Neural progenitor cell (in vitro differentiated cells): ENCODE data around the gene CSE1L. TPM values are rescaled to one million over a fixed set of nuclear protein-coding genes. Genes with fewer than 3 reads are reported as not detected.

ENCODE experiments used
- DNase-seq: peaks from one replicate; pipeline ENCODE4 v3.0.0-alpha.2; 2016; ENCODE audit warnings: low spot score
- H2AFZ ChIP-seq: fragments of 200-600 bp; sonication (generic); replicated peaks from 2 replicates; pipeline ENCODE4 v1.6.1; 2016; ENCODE audit warnings: antibody characterized with exemption
- H3F3A ChIP-seq: fragments of 200-600 bp; sonication (generic); 2 replicates; pipeline ENCODE4 v1.6.1; 2016; ENCODE audit warnings: antibody characterized with exemption, low read depth
- H3K27ac ChIP-seq: fragments of 200-600 bp; sonication (generic); 2 replicates; pipeline ENCODE4 v1.5.1; 2016; ENCODE audit warnings: mild to moderate bottlenecking
- H3K27me3 ChIP-seq: fragments of 200-600 bp; sonication (generic); 2 replicates; pipeline ENCODE4 v1.6.1; 2016; ENCODE audit warnings: mild to moderate bottlenecking, moderate library complexity
- H3K36me3 ChIP-seq: fragments of 200-600 bp; sonication (generic); 2 replicates; pipeline ENCODE4 v1.5.1; 2016
- H3K4me1 ChIP-seq: fragments of 200-600 bp; sonication (generic); 2 replicates; pipeline ENCODE4 v1.6.1; 2016; ENCODE audit warnings: mixed run types
- H3K4me2 ChIP-seq: fragments of 200-600 bp; sonication (generic); 2 replicates; pipeline ENCODE4 v1.6.1; 2016
- H3K4me3 ChIP-seq: fragments of 200-600 bp; sonication (generic); 2 replicates; pipeline ENCODE4 v1.5.1; 2016
- H3K79me2 ChIP-seq: fragments of 200-600 bp; sonication (generic); 2 replicates; pipeline ENCODE4 v1.6.1; 2016; ENCODE audit warnings: low read depth
- H3K9ac ChIP-seq: fragments of 200-600 bp; sonication (generic); 2 replicates; pipeline ENCODE4 v1.6.1; 2016
- H3K9me3 ChIP-seq: fragments of 200-600 bp; sonication (generic); 2 replicates; pipeline ENCODE4 v1.5.1; 2016; ENCODE audit warnings: low read depth
- H4K20me1 ChIP-seq: fragments of 200-600 bp; sonication (generic); 2 replicates; pipeline ENCODE4 v1.6.1; 2016; ENCODE audit warnings: low read depth
- H3K27ac Mint-ChIP-seq: 3 replicates; pipeline ENCODE4 v1.8.0; 2021; ENCODE audit warnings: mixed read lengths
- H3K27me3 Mint-ChIP-seq: 2 replicates; pipeline ENCODE4 v1.8.0; 2022; ENCODE audit warnings: low read depth, mild to moderate bottlenecking, inconsistent platforms, moderate library complexity, mixed read lengths; ENCODE audit not compliant: insufficient read depth
- H3K36me3 Mint-ChIP-seq: 3 replicates; pipeline ENCODE4 v1.8.0; 2021; ENCODE audit warnings: mixed read lengths
- H3K4me1 Mint-ChIP-seq: 3 replicates; pipeline ENCODE4 v1.8.0; 2021; ENCODE audit warnings: mixed read lengths
- H3K4me3 Mint-ChIP-seq: 3 replicates; pipeline ENCODE4 v1.8.0; 2021; ENCODE audit warnings: mild to moderate bottlenecking, moderate library complexity, mixed read lengths
- H3K9me3 Mint-ChIP-seq: 3 replicates; pipeline ENCODE4 v1.8.0; 2020; ENCODE audit warnings: mixed read lengths
- CTCF ChIP-seq: fragments of 200-600 bp; sonication (generic); IDR thresholded peaks from 2 replicates; pipeline ENCODE4 v1.5.1; 2017; ENCODE audit warnings: antibody characterized with exemption, mild to moderate bottlenecking
- EZH2 ChIP-seq: fragments of 200-600 bp; sonication (generic); IDR thresholded peaks from 2 replicates; pipeline ENCODE4 v1.6.1; 2017; ENCODE audit warnings: antibody characterized with exemption, mild to moderate bottlenecking, moderate library complexity
- EZH2phosphoT487 ChIP-seq: fragments of 200-600 bp; sonication (generic); IDR thresholded peaks from 2 replicates; pipeline ENCODE4 v1.6.1; 2017; ENCODE audit warnings: antibody characterized with exemption
- total RNA-seq: library from RNA; depleted of rRNA; stranded (reverse); fragments of >200 nt; gene quantifications from 2 replicates; pipeline ENCODE4 v1.2.3, GENCODE V29; 2015; ENCODE audit warnings: low replicate concordance

The CSE1L gene
- total RNA-seq, 1 donor from 2014 or later: 348 TPM

- DNase-seq: no peak
- no peak for TF ChIP-seq EZH2phosphoT487
- no peak for TF ChIP-seq CTCF
- no peak for TF ChIP-seq EZH2
- Mint-ChIP-seq H3K4me1 (no peaks in the 10 kb centered on the region), H3K4me3 (no peak overlapping the region), H3K27me3 (no peaks in the 10 kb centered on the region), H3K9me3 (no peaks in the 10 kb centered on the region), H3K36me3 (peaks cover 6% of the 10 kb centered on the region), H3K27ac (no peak overlapping the region)
- Histone ChIP-seq H3K27me3 (no peaks in the 10 kb centered on the region), H3K4me3 (no peak overlapping the region), H3F3A (peaks cover 7% of the 10 kb centered on the region), H3K4me2 (no peak overlapping the region), H3K4me1 (no peaks in the 10 kb centered on the region), H3K27ac (no peak overlapping the region), H4K20me1 (no peaks in the 10 kb centered on the region), H2AFZ (no peak overlapping the region), H3K9ac (no peak overlapping the region), H3K9me3 (no peaks in the 10 kb centered on the region), H3K36me3 (peaks cover 4% of the 10 kb centered on the region), H3K79me2 (no peaks in the 10 kb centered on the region)
Observed at GRCh38 chr20:49032455-49032854, 13.7 kb upstream of the CSE1L start.

GRCh38 chr20:49034070-49034732 is 11.9 kb upstream of the CSE1L start:
- no peak overlapping the region for H2AFZ ChIP-seq
- DNase-seq: no peak
- no peaks in the 10 kb centered on the region for H3K27me3 ChIP-seq
- no peaks in the 10 kb centered on the region for H3K9me3 Mint-ChIP-seq
- peaks cover 4% of the 10 kb centered on the region for H3K36me3 ChIP-seq
- H3K9me3 ChIP-seq: no peaks in the 10 kb centered on the region
- no peak overlapping the region for H3K4me2 ChIP-seq
- no peaks in the 10 kb centered on the region for H4K20me1 ChIP-seq
- H3K79me2 ChIP-seq: no peaks in the 10 kb centered on the region
- no peak for TF ChIP-seq EZH2phosphoT487
- TF ChIP-seq EZH2: no peak
- no peak for TF ChIP-seq CTCF
- H3K27ac ChIP-seq: no peak overlapping the region
- H3K27ac Mint-ChIP-seq: no peak overlapping the region
- H3K4me3 Mint-ChIP-seq: no peak overlapping the region
- peaks cover 6% of the 10 kb centered on the region for H3K36me3 Mint-ChIP-seq
- H3K4me1 Mint-ChIP-seq: no peaks in the 10 kb centered on the region
- no peaks in the 10 kb centered on the region for H3K4me1 ChIP-seq
- H3F3A ChIP-seq: no peaks in the 10 kb centered on the region
- no peak overlapping the region for H3K4me3 ChIP-seq
- H3K27me3 Mint-ChIP-seq: no peaks in the 10 kb centered on the region
- no peak overlapping the region for H3K9ac ChIP-seq

DNA sequence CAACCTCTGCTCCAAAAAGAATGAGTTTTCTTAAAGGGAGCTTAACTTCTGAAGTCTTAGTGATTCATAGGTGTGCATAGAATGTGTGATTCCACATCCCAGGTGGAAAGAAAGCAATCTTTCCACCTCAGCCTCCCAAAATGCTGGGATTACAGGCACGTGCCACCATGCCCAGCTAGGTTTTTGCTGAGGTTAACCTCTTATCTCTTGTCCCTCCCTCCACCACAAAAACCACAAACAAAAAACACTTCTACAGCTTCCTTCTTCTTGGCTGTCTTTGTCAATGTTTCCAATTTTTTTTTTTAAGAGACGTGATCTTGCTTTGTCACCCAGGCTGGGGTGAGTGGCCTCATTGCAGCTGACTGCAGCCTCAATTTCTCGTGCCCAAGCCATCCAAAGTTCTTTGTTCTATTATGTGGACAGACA is 8.1 kb upstream of the CSE1L start:
- Histone ChIP-seq H3K9ac (no peak overlapping the region), H3F3A (no peaks in the 10 kb centered on the region), H3K4me1 (no peaks in the 10 kb centered on the region), H3K4me2 (no peak overlapping the region), H4K20me1 (no peaks in the 10 kb centered on the region), H3K27ac (no peak overlapping the region), H3K27me3 (no peaks in the 10 kb centered on the region), H3K79me2 (no peaks in the 10 kb centered on the region), H3K9me3 (no peaks in the 10 kb centered on the region), H3K36me3 (peaks cover 4% of the 10 kb centered on the region), H3K4me3 (no peak overlapping the region), H2AFZ (no peak overlapping the region)
- Mint-ChIP-seq H3K4me1 (no peaks in the 10 kb centered on the region), H3K4me3 (no peak overlapping the region), H3K27ac (no peak overlapping the region), H3K36me3 (peaks cover under 1% of the 10 kb centered on the region), H3K27me3 (peaks cover 2% of the 10 kb centered on the region), H3K9me3 (no peaks in the 10 kb centered on the region)
- TF ChIP-seq EZH2 (no peak), CTCF (no peak), EZH2phosphoT487 (no peak)
- no peak for DNase-seq
